Left ventricle myocardium superior (tissue), 1 donor: Measurements from ENCODE around the gene FBXL14. TPM values are rescaled to one million over a fixed set of nuclear protein-coding genes. Genes with fewer than 3 reads are reported as not detected.

Experiments used
- ATAC-seq: fragments of 200-7000 bp; cut with Tn5 transposase; one replicate; pipeline ENCODE4 v1.9.1; 2020; ENCODE audit warnings: mild to moderate bottlenecking, moderate library complexity
- DNase-seq: peaks from one replicate; pipeline ENCODE4 v3.0.0-alpha.2; 2020
- intact Hi-C: fragments of 100-400 bp; cut with micrococcal nuclease; formaldehyde crosslinking; loops from one replicate; pipeline ENCODE4 v1.11.0; 2022
- total RNA-seq: library from RNA; stranded (reverse); fragmentation: NEBNext Ultra II Directional; extraction: Animal tissue kit (Norgen Biotek cat#: 25700); gene quantifications from one replicate; pipeline ENCODE4 v1.2.1, GENCODE V29; 2021
- donor health status: DM: no; HTN: yes; CAD: no; lungs with severe emphysema.

The FBXL14 gene
- total RNA-seq, 1 donor from 2014 or later = 7.7 TPM

- DNase-seq = no peak
- no peak for ATAC-seq
Observed at GRCh38 chr12:1527789-1528188, 66.6 kb downstream of the FBXL14 start.

DNA sequence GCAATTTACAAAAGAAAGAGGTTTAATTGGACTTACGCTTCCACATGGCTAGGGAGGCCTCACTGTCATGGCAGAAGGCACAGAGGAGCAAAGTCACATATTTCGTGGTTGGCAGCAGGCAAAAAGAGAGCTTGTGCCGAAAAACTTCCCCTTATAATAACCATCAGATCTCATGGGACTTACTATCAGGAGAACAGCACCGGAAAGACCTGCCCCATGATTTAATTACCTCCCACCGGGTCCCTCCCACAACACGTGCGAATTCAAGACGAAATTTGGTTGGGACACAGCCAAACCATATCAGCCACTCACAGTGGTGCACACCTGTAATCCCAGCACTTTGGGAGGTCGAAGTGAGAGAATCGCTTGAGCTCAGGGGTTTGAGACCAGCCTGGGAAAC, 68.5 kb downstream of the FBXL14 start:
- intact Hi-C loops = no loop called here
- DNase-seq = no peak
- ATAC-seq = no peak

More at GRCh38 chr12:1527789-1528188, 66.6 kb downstream of the FBXL14 start:
- intact Hi-C loops = no loop called here

- intact Hi-C loops = no loop called here
- ATAC-seq (no peak), DNase-seq (no peak)
Observed at GRCh38 chr12:1523558-1524050, 70.8 kb downstream of the FBXL14 start.

DNA sequence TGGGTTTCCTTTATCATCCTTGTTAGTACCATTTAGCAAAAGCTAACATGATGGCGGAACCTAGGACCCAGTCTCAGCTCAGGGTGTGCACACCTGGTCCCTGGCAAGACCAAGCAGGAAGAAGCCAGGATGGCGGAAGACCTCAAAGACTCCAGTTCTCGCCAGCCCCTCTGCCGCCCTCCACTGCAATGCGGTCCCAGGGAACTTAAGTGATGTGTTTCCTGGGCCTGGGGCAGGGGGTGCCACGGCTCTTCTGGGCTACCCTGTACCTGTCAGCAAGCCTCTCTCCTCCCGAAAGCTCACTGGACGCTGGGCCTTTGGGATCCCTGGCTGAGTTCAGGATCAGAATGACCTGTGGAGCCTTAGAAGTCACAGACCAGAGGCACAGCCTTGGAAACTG, 71.3 kb downstream of the FBXL14 start:
- DNase-seq (no peak), ATAC-seq (no peak)
- intact Hi-C loops = no loop called here

DNA sequence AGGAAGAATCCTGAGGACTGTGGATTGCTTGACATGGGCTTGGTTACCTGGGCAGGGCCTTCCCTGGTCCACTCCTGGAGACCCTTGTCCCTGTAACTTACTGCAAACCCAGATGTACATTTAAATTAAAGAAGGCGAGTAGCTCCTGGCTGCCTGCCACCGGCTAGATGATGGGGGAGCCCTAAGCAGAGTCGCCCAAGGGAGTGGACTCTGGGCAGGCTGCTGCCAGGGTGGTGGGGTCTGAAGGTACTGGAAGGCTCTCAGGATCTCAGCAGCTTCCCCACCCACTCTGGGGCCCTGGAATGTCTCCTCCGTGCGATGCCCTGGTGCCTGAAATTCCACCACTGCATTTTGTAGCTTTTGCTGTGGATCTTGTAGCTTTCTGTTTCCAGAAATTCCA, 74.7 kb downstream of the FBXL14 start:
- ATAC-seq (no peak), DNase-seq (no peak)
- intact Hi-C loops = no loop called here

- ATAC-seq = no peak
- no peak for DNase-seq
- intact Hi-C loops = no loop called here
Observed at GRCh38 chr12:1518591-1519516, 75.5 kb downstream of the FBXL14 start.

GRCh38 chr12:1517734-1518525, 76.5 kb downstream of the FBXL14 start:
- intact Hi-C loops = no loop called here
- ATAC-seq (no peak), DNase-seq (no peak)

DNA sequence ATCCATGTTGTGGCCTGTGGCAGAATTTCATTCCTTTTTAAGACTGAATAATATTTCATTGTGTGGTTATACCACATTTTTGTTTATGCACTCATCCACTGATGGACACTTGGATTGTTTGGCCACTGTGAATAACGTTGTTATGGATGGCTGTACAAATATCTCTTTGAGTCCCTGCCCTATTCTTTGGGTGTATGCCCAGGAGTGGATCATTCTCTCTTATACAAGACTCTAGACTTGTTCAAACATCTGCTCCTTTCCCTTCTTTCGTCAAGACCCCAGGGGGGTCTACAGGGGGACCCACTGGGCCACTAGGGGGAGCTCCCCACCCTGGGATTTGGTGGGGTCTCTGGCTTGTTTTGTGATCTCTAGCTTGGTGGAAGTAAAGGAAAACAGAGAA, 77.4 kb downstream of the FBXL14 start:
- DNase-seq (no peak), ATAC-seq (no peak)
- intact Hi-C loops = no loop called here

Other genes starting within 250 kb of the FBXL14 start
- 2.4 TPM for gene WNT5B, start 34.6 kb upstream of the FBXL14 start, total RNA-seq
- 32.5 TPM for gene ADIPOR2, start 96.5 kb upstream of the FBXL14 start, total RNA-seq
- gene LRTM2, start 226.0 kb upstream of the FBXL14 start, total RNA-seq = not detected